HepG2 (cell line): Measurements from ENCODE around the gene FSCN2. TPM values are rescaled to one million over a fixed set of nuclear protein-coding genes. Genes with fewer than 3 reads are reported as not detected.
A peak's percentile ranks its signal among the peaks of the same experiment; 100 is the strongest.

ENCODE experiments used
- AGO1 ChIP-seq: fragments of 200-400 bp; formaldehyde crosslinking; IDR thresholded peaks from 2 replicates; pipeline ENCODE4 v1.6.1; 2017; ENCODE audit warnings: mild to moderate bottlenecking, low read depth, low read length, moderate library complexity; ENCODE audit not compliant: poor library complexity, severe bottlenecking
- AKAP8 ChIP-seq: sonication (generic); formaldehyde crosslinking; IDR thresholded peaks from 2 replicates; pipeline ENCODE4 v1.5.1; 2020; ENCODE audit warnings: mild to moderate bottlenecking, missing genetic modification reagents
- CAMTA2 ChIP-seq: sonication (generic); formaldehyde crosslinking; IDR thresholded peaks from 2 replicates; pipeline ENCODE4 v1.4.0; 2020; ENCODE audit warnings: mild to moderate bottlenecking, missing genetic modification reagents, borderline replicate concordance
- FOSL1 ChIP-seq: sonication (generic); formaldehyde crosslinking; IDR thresholded peaks from 2 replicates; pipeline ENCODE4 v1.9.0; 2021; ENCODE audit warnings: missing genetic modification reagents, borderline replicate concordance
- HMG20A ChIP-seq: IDR thresholded peaks from 2 replicates; pipeline ENCODE4 v1.6.1; 2016; ENCODE audit warnings: borderline replicate concordance
- MED1 ChIP-seq: sonication (generic); formaldehyde crosslinking; IDR thresholded peaks from 2 replicates; pipeline ENCODE4 v1.4.0; 2020; ENCODE audit warnings: missing genetic modification reagents
- MNT ChIP-seq: fragments of 450-650 bp; IDR thresholded peaks from 2 replicates; pipeline ENCODE4 v1.6.1; 2016
- NR2C2 ChIP-seq: sonication (generic); formaldehyde crosslinking; IDR thresholded peaks from 2 replicates; pipeline ENCODE4 v1.4.0; 2020; ENCODE audit warnings: missing genetic modification reagents, mild to moderate bottlenecking, moderate library complexity, borderline replicate concordance
- POLR2A ChIP-seq, 2 experiments: IDR thresholded peaks; 2 replicates each; pipeline ENCODE4 v1.6.1; 2011; ENCODE audit warnings: low read depth in 2 of 2, low read length in 2 of 2, mild to moderate bottlenecking in 1 of 2, moderate library complexity in 1 of 2; ENCODE audit not compliant: insufficient read depth in 1 of 2
- REPIN1 ChIP-seq: sonication (generic); formaldehyde crosslinking; IDR thresholded peaks from 2 replicates; pipeline ENCODE4 v1.8.0; 2022; ENCODE audit warnings: missing genetic modification reagents, low read depth, mild to moderate bottlenecking, borderline replicate concordance
- REXO4 ChIP-seq: sonication (generic); formaldehyde crosslinking; IDR thresholded peaks from 2 replicates; pipeline ENCODE4 v1.8.0; 2022; ENCODE audit warnings: missing genetic modification reagents, mild to moderate bottlenecking, borderline replicate concordance
- SIN3A ChIP-seq: IDR thresholded peaks from 2 replicates; pipeline ENCODE4 v1.6.1; 2011; ENCODE audit warnings: low read depth, mild to moderate bottlenecking, control low read depth, low read length, borderline replicate concordance
- SRY ChIP-seq: sonication (generic); formaldehyde crosslinking; IDR thresholded peaks from 2 replicates; pipeline ENCODE4 v1.8.0; 2022; ENCODE audit warnings: mild to moderate bottlenecking, missing genetic modification reagents
- ZBTB40 ChIP-seq, 2 experiments: fragments of 450-650 bp in 1 of 2; sonication (generic) in 1 of 2; formaldehyde crosslinking in 1 of 2; IDR thresholded peaks; 2 replicates each; pipeline versions ENCODE4 v1.6.1 to v1.8.0; 2016 to 2022; ENCODE audit warnings: antibody characterized with exemption in 1 of 2, mild to moderate bottlenecking in 1 of 2, missing genetic modification reagents in 1 of 2
- ZC3H4 ChIP-seq: sonication (generic); formaldehyde crosslinking; IDR thresholded peaks from 2 replicates; pipeline ENCODE4 v1.4.0; 2020; ENCODE audit warnings: missing genetic modification reagents, borderline replicate concordance
- ZNF253 ChIP-seq: sonication (generic); formaldehyde crosslinking; IDR thresholded peaks from 2 replicates; pipeline ENCODE4 v1.8.0; 2022; ENCODE audit warnings: mild to moderate bottlenecking, missing genetic modification reagents, borderline replicate concordance
- ZNF549 ChIP-seq: sonication (generic); formaldehyde crosslinking; IDR thresholded peaks from 2 replicates; pipeline ENCODE4 v1.5.0; 2020; ENCODE audit warnings: missing genetic modification reagents
- ZNF749 ChIP-seq: sonication (generic); formaldehyde crosslinking; IDR thresholded peaks from 2 replicates; pipeline ENCODE4 v1.8.0; 2022; ENCODE audit warnings: mild to moderate bottlenecking, missing genetic modification reagents, moderate library complexity, borderline replicate concordance
- polyA plus RNA-seq, 8 experiments: library from polyadenylated mRNA; depleted of rRNA in 3 of 8; stranded (reverse) in 7 of 8; unstranded in 1 of 8; fragments of >200 nt; fragmentation: Illumina TruSeq in 4 of 8; extraction: Trizol in 4 of 8; gene quantifications; 2 replicates each; pipeline versions ENCODE4 v1.2.1 to v1.2.3, GENCODE V29; 2011 to 2016; ENCODE audit warnings: low read depth in 4 of 8, missing spikeins in 1 of 8, mixed read lengths in 1 of 8; ENCODE audit not compliant: insufficient read depth in 1 of 8
- total RNA-seq, 5 experiments: library from RNA; depleted of rRNA; stranded (reverse); fragments of >200 nt; fragmentation: Illumina TruSeq; extraction: Trizol; gene quantifications; 2 replicates each; pipeline ENCODE4 v1.2.3, GENCODE V29; 2016; ENCODE audit warnings: low read depth in 1 of 5

Gene FSCN2
- total and polyA plus RNA-seq, 2 of the 13 experiments (the other 11 are each of a cell fraction or from before 2014, with no cell fraction given) = 0.09 TPM; not detected in 1

GRCh38 chr17:81553018-81553615 lies 24.9 kb downstream of the FSCN2 start (continued):
- no peak for TF ChIP-seq MNT
- no peak for TF ChIP-seq SIN3A
- TF ChIP-seq REXO4 (CRISPR knock-in tag) = no peak
- TF ChIP-seq FOSL1 = no peak
- 0 out of 2 replicates have a peak, but pooled peaks have one; percentile 2 for TF ChIP-seq CAMTA2 (CRISPR knock-in tag)
- TF ChIP-seq SRY (CRISPR knock-in tag) = no peak
- TF ChIP-seq ZC3H4 (CRISPR knock-in tag) = no peak; the same call in 1 of the 2 replicates
- TF ChIP-seq ZNF253 (CRISPR knock-in tag) = no peak
- TF ChIP-seq NR2C2 = no peak
- no peak for TF ChIP-seq REPIN1 (CRISPR knock-in tag)
- TF ChIP-seq ZNF549 = no peak
- TF ChIP-seq MED1 (CRISPR knock-in tag) = no peak
- TF ChIP-seq AGO1 = no peak
- no peak for TF ChIP-seq ZBTB40 (IDR thresholded peaks at IDR 0.05)
- TF ChIP-seq ZBTB40 (CRISPR knock-in tag; IDR thresholded peaks at IDR 0.05) = no peak
- TF ChIP-seq POLR2A (IDR thresholded peaks at IDR 0.05; ENCODE audit: insufficient read depth in 1 of 2, low read depth in 2 of 2, low read length in 2 of 2) = peak; percentile 16 to 68; a peak in 3 of 4 replicates
- TF ChIP-seq AKAP8 (CRISPR knock-in tag) = no peak
- TF ChIP-seq ZNF749 (CRISPR knock-in tag) = no peak
- no peak for TF ChIP-seq HMG20A (CRISPR knock-in tag)
